GM21515 (cell line): Measurements from ENCODE around the gene INMT.

Experiments
- ATAC-seq: cut with Tn5 transposase; IDR thresholded peaks from one replicate; pipeline ENCODE4 v1.9.1; 2021; ENCODE audit not compliant: unreplicated experiment

INMT gene

GRCh38 chr7:30727061-30727945 is 24.6 kb upstream of the INMT start:
- ATAC-seq = no peak

DNA sequence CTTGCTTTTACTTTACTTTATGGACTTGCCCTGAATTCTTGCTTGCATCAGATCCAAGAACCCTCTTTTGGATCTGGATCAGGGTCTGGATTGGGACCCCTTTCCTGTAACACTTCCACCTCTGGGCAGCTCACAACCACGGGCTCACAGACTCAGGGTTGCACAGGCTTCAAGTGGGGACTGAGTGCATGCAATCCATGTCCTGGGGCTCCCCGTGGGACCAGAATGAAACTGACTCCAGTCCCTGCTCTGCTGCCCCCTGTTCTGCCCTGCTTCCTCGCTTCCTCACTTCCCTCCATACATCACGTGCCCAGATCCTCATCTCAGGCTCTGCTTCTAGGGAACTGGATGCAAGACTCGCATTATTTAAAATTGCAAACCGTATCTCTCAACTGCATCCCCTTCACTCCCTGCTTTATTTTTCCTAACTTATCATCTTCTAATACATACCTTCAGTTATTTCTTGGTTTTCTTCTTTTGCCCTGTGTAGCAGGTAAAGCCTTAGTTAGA is 23.3 kb upstream of the INMT start:
- no peak for ATAC-seq

DNA sequence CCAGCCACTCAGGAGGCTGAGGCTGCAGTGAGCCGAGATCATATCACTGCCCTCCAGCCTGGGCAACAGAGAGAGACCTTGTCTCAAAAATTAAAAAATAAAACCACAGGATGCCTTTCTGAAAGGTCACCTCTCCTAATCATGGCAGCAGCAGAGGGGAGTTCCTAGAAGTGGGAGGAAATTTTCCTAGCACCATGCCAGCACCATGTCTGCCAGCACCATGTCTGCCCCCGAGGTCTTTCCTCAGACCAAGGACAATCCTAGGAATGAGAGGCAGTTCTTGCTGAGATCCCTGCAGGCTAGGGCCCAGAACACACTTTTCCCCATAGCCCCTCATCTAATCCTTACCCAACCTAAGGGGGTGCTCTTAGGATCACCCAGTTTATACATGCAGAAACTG is 22.3 kb upstream of the INMT start:
- no peak for ATAC-seq

- ATAC-seq = no peak
Measured at GRCh38 chr7:30730097-30730496, 21.8 kb upstream of the INMT start.

DNA sequence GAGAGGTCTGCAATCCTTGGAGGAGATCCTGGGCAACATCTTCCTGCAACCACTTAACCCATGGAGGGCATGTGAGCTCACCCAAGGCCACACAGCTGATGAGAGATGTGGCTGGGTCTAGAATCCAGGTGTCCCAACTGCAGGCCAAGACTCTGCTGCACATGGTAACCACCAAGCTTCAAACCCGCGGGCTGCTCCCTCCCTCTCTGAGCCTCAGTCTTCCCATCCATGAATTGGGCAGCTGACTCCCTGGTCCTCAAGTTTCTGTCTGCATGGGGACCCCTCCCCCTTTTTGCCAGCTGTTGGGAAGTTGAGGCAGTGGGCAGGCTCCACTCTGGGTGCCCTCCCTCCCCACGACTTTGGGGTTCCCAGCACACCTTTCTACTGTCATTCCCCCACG is 20.9 kb upstream of the INMT start:
- ATAC-seq = no peak

GRCh38 chr7:30731581-30731980 is 20.4 kb upstream of the INMT start:
- ATAC-seq = no peak

- ATAC-seq = no peak
Measured at GRCh38 chr7:30732606-30733005, 19.3 kb upstream of the INMT start.

DNA sequence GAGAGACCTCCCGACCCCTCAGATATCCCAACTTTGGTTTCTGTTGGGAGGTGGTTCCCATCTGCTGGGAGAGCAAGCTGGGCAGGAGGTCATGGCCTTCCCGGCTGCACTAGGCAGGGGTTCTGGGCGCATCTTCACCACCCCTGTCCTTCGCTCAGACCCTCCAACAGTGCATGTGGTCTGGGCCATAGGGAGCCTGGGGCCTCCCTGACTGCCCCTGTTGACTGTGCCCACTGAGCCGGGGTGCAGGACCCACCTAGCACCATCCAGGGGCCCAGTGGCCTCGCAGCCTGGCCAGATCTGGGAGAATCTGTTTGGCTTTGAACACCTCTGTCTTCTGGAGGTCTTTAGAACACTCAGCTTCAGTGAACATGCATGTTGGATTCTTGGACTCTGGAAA is 18.7 kb upstream of the INMT start:
- ATAC-seq = no peak

GRCh38 chr7:30733691-30734090 is 18.2 kb upstream of the INMT start:
- ATAC-seq = no peak

DNA sequence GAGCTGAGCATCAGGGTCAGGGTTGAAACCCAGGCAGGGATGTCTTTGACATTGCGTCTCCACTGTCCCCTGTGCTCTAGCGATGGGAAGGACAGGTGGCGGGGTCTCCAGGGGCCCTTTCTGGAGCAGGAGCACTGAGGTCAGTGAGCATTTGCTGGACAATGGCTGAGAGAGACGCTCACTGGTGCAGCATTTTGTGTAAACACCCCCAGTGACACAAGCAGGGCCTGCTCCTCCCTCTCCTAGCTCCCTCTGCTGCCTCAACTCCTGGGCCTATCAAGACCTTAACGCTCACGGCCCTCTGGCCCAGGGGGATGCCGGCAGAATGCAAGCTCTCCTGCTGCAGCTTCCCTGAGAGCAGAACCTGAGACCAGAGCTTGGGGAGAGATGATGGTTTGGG is 17.4 kb upstream of the INMT start:
- no peak for ATAC-seq

- ATAC-seq = no peak
Measured at GRCh38 chr7:30735631-30736030, 16.3 kb upstream of the INMT start.

GRCh38 chr7:30736291-30736690 is 15.6 kb upstream of the INMT start:
- ATAC-seq = no peak

GRCh38 chr7:30738026-30738915 is 13.7 kb upstream of the INMT start:
- ATAC-seq = no peak

DNA sequence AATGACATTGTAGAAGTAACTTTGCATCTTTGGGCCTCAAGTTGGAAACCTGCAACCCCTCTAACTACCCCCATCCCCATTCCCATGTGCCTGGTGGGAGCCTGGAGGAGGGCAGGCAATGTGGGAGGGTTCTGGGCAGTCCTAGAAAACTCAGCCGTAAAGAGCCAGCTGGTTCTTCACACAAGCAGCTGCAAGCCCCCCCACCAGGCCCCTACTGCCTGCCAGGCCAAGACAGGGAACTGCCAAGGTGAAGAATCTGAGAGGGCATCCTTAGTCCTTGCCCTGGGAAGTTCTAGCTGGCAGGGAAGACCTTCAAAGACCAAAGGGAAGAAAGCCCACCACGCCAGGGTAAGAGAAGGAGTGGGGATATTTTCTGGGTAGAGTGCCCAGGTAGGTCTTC is 12.2 kb upstream of the INMT start:
- ATAC-seq = no peak

DNA sequence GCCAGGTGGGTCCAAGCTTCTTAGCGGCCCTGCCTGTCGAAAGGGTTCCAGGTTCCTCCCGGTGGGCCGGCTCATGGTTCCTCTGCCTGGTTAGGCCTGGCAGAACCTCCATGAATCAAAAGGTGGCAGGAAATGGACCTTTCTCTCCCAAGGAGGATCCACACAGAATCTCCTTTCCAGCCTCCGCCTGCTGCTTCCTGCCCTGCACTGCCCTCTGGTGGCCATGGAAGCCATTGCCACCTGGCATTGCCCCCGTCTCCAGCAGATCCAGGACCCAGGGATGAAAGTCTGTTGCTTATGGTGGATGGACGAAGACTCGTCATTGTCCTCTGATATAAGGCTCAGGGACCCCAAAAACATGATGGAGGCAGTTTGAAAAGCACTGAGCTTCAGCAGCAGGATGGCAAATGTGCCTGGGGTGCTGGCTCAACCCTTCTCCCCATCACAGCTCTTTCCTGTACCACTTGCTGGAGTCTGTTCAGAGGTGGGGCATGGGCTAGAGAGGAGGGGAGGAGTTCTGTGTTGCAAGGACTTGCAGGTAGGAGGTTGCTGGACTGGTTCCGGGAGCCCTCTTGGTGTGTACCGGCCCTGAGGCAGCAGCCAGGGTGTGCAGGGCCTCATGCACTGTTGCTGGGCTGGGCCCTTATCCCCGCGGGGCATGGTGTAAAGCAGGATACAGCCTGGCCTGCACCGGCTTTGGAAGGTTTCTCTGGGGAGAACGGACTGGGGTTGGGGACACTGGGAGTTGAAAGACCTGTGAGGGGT is 11.3 kb upstream of the INMT start:
- no peak for ATAC-seq

DNA sequence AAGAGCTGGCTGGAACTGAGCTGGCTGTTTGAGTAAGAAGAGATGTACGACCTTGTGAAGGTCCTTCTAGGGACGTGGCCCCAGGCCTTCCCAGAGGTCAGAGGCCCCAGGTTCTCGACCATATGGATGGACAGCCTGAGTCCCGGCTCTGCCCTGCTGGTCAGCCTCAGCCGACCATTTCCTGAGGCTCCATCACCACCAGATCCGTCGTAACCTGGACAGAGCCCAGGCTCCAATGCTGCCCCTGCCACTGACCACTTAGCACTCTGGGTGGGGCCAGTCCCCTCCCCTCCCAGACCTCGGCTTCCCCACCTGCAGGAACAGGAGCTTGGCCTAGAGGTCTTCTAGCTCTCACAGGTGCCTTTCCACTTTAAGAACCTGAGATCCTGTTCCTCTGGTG is 10.6 kb upstream of the INMT start:
- ATAC-seq = no peak

DNA sequence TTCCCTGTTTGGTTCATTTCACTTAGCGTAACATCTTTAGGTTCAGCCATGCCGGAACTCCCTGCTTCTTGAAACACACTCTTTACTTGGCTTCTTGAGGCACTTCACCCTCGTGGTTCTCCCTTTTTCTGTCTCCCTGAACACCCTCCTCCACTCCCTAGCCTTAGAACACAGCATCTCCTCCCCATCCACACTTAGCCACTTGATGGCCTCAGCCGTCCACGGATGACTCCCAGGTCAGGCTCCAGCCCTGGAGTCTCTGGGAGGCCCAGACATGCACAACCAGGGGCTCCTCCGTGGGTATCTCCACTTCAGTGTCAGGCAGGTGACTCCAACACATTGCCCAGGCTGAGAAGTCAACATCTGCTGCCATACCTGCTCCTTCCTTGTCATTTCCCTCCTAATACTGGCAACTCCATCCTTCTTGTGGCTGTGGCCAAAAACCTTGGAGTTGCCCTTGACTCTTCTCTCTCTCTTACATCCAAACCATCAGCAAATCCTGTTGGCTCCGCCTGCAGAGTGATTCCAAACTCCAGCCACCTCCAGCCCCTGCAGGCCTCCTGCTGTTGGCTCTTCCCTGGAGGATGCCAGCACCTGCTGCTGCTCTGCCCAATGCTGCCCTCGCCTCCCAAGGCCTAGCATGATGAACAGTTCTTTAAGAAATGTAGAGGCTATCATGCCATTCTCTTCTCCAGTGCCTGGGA is 8.4 kb upstream of the INMT start:
- ATAC-seq = no peak

GRCh38 chr7:30744075-30744417 is 7.9 kb upstream of the INMT start:
- no peak for ATAC-seq

DNA sequence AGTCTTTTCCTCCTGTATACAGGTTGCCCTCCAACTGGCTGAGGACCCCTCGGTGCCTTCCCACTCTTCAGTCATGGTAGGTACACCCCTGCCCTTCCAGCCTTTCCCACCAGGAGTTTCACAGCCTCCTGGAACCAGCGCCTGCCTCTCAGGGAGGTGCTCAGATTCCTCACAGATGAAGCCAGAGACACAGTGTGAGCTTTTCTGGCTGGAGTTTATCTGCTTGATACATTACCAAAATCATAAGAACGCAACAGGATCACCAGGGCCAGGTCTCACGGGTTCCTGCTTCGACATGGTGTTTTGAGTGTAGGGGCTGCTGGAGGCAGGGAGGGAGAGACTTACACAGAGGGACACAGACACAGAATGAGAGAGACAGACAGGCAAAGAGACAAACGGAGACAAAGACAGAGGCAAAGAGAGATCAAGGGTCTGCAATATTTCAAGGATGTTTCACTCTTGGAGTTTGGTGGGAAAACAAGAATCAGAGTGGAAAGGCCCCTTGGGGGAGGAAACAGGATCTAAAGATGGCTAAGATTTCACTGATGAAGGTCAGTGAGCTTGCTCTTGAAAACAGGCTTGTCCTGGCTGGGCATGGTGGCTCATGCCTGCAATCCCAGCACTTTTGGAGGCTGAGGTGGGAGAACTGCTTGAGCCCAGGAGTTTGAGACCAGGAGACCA is 6.5 kb upstream of the INMT start:
- no peak for ATAC-seq

- ATAC-seq = no peak
Measured at GRCh38 chr7:30750010-30750409, 1.9 kb upstream of the INMT start.
